ENCODE results near the gene C1QL1. TPM values are rescaled to one million over a fixed set of nuclear protein-coding genes. Genes with fewer than 3 reads are reported as not detected.

Gene C1QL1
- total and polyA plus RNA-seq, 9 donors = 0.20 to 6.0 (median 0.87) TPM; not detected in 3

- 6 to 10% (median 7%) methylated on average over 50 to 56 of the region's 56 CpGs for WGBS, 3 donors
- H3K4me1 ChIP-seq (ENCODE audit: insufficient read depth) = peaks cover 5% of the 10 kb centered on the region
- H3K4me3 ChIP-seq = no peak overlapping the region
- H3K27me3 ChIP-seq = no peaks in the 10 kb centered on the region
- intact Hi-C loops (cut with DNase I) = loop anchor here in 2 of 4 donors (10.0 kb wide), 3 partner anchors 183 to 293 kb away; no protein-coding TSS in a partner anchor
- no peaks in the 10 kb centered on the region for H3K9me3 ChIP-seq
- no peak for TF ChIP-seq CTCF (IDR thresholded peaks at IDR 0.05)
- no peak overlapping the region for H3K27ac ChIP-seq
- no peaks in the 10 kb centered on the region for H3K36me3 ChIP-seq
- DNase-seq = peak; percentile 57 to 73 (median 62)
These were observed 56.7 kb downstream of the C1QL1 start for GRCh38 chr17:44911133-44912001.

GRCh38 chr17:44910231-44911106 lies 57.6 kb downstream of the C1QL1 start:
- Histone ChIP-seq H3K4me1 (ENCODE audit: insufficient read depth) (peaks cover 5% of the 10 kb centered on the region), H3K36me3 (no peaks in the 10 kb centered on the region), H3K4me3 (no peak overlapping the region), H3K27me3 (no peaks in the 10 kb centered on the region), H3K27ac (no peak overlapping the region), H3K9me3 (no peaks in the 10 kb centered on the region)
- DNase-seq = no peak
- WGBS, 3 donors = 84 to 89% (median 85%) methylated on average over 12 to 13 of the region's 13 CpGs
- TF ChIP-seq EP300 (IDR thresholded peaks at IDR 0.05) (no peak), CTCF (IDR thresholded peaks at IDR 0.05) (no peak), POLR2A (IDR thresholded peaks at IDR 0.05) (no peak)
- intact Hi-C loops (cut with DNase I) = loop anchor here in 2 of 4 donors (10.0 kb wide), 3 partner anchors 184 to 294 kb away; no protein-coding TSS in a partner anchor

Small RNAs within 50 kb of the gene (microRNA-seq; reads per million reads assigned to microRNA genes)
- gene MIR6783 = 0 reads per million in 3 donors

Small RNAs within 50 kb of the gene (small RNA-seq; reads per million reads assigned to genes)
- gene AC015936.2 (not detected), gene MIR6783 (not detected)

Other genes starting within 250 kb of the C1QL1 start
- 1 to 10 TPM in 4 of 7 donors, under 1 TPM in 3; 0.12 to 2.3 (median 1.5) TPM for gene ADAM11, start 209.3 kb downstream of the C1QL1 start, total RNA-seq
- gene ADAM11, start 209.3 kb downstream of the C1QL1 start, polyA plus RNA-seq = 1 to 10 TPM in 1 of 2 donors, under 1 TPM in 1; 0.17 to 1.1 TPM
- gene GJC1, start 138.0 kb downstream of the C1QL1 start, total RNA-seq = 1 to 10 TPM; 1.3 to 6.4 (median 4.3) TPM
- 10 to 100 TPM in 1 of 2 donors, 1 to 10 TPM in 1; 3.8 to 18.4 TPM for gene GJC1, start 138.0 kb downstream of the C1QL1 start, polyA plus RNA-seq
- gene HIGD1B, start 120.4 kb downstream of the C1QL1 start, total RNA-seq = 1 to 10 TPM; 1.1 to 5.6 (median 2.0) TPM
- gene HIGD1B, start 120.4 kb downstream of the C1QL1 start, polyA plus RNA-seq = 1 to 10 TPM; 6.3 to 6.8 TPM
- 10 to 100 TPM; 28.4 to 78.7 (median 62.5) TPM for gene EFTUD2, start 68.9 kb downstream of the C1QL1 start, total RNA-seq
- 100 to 1,000 TPM in 1 of 2 donors, 10 to 100 TPM in 1; 22.2 to 111 TPM for gene EFTUD2, start 68.9 kb downstream of the C1QL1 start, polyA plus RNA-seq
- gene GFAP, start 52.8 kb downstream of the C1QL1 start, total RNA-seq = 1 to 10 TPM in 2 of 7 donors, under 1 TPM in 4, not detected in 1; 0.08 to 1.8 (median 0.49) TPM
- under 1 TPM; 0.27 to 0.97 TPM for gene GFAP, start 52.8 kb downstream of the C1QL1 start, polyA plus RNA-seq
- under 1 TPM in 4 of 7 donors, not detected in 3; 0.10 to 0.79 (median 0.20) TPM for gene KIF18B, start 20.5 kb downstream of the C1QL1 start, total RNA-seq
- gene KIF18B, start 20.5 kb downstream of the C1QL1 start, polyA plus RNA-seq = under 1 TPM; 0.13 to 0.19 TPM
- 10 to 100 TPM; 30.9 to 62.3 (median 48.0) TPM for gene DCAKD, start 83.3 kb upstream of the C1QL1 start, total RNA-seq
- 10 to 100 TPM; 19.8 to 27.0 TPM for gene DCAKD, start 83.3 kb upstream of the C1QL1 start, polyA plus RNA-seq
- 10 to 100 TPM; 25.5 to 91.4 (median 79.3) TPM for gene NMT1, start 93.0 kb upstream of the C1QL1 start, total RNA-seq
- gene NMT1, start 93.0 kb upstream of the C1QL1 start, polyA plus RNA-seq = 10 to 100 TPM; 23.0 to 66.5 TPM
- gene PLCD3, start 164.2 kb upstream of the C1QL1 start, total RNA-seq = 100 to 1,000 TPM in 2 of 7 donors, 10 to 100 TPM in 5; 33.0 to 166 (median 84.9) TPM
- 10 to 100 TPM; 12.1 to 59.3 TPM for gene PLCD3, start 164.2 kb upstream of the C1QL1 start, polyA plus RNA-seq
- gene ACBD4, start 167.4 kb upstream of the C1QL1 start, total RNA-seq = 10 to 100 TPM; 12.4 to 24.0 (median 18.5) TPM
- 10 to 100 TPM; 11.0 to 24.5 TPM for gene ACBD4, start 167.4 kb upstream of the C1QL1 start, polyA plus RNA-seq
- 10 to 100 TPM; 17.0 to 37.8 (median 27.9) TPM for gene HEXIM1, start 180.2 kb upstream of the C1QL1 start, total RNA-seq
- gene HEXIM1, start 180.2 kb upstream of the C1QL1 start, polyA plus RNA-seq = 10 to 100 TPM; 14.4 to 26.9 TPM
- gene HEXIM2, start 193.6 kb upstream of the C1QL1 start, total RNA-seq = 1 to 10 TPM; 3.4 to 9.1 (median 5.5) TPM
- 1 to 10 TPM; 1.7 to 8.9 TPM for gene HEXIM2, start 193.6 kb upstream of the C1QL1 start, polyA plus RNA-seq

Data from ovary (tissue), 9 donors.